C4-2B (cell line): ENCODE measurements around the gene UBN1.

Experiments
- ZFX ChIP-seq: fragments of 450-650 bp; IDR thresholded peaks from 2 replicates; pipeline ENCODE4 v1.6.1; 2017
- TF ChIP-seq, protein P1 (sequence below): fragments of 450-650 bp; conservative IDR thresholded peaks from 2 replicates; pipeline ENCODE4 v1.5.1; 2017; ENCODE audit warnings: mild to moderate bottlenecking

DNA sequence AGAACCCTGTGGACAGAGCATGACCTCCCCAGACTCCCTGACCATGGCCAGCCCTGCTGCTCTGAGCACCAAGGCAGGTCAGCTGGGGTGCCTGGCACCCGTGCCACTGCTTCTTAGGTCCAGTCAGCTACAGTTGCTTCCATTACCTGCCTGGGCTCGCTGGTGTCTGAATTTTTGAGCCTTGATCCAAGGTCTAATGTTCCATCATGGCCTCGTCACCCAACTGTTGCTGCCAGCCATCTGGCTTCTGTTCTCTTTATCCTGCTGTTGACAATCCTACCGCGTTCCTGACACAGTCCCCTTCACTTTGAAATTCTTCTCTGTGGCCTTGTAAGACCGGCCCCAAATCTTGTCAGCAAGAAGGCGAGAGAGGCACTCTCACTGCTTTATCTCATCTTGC lies 16.9 kb upstream of the UBN1 start:
- TF ChIP-seq, protein P1, sequence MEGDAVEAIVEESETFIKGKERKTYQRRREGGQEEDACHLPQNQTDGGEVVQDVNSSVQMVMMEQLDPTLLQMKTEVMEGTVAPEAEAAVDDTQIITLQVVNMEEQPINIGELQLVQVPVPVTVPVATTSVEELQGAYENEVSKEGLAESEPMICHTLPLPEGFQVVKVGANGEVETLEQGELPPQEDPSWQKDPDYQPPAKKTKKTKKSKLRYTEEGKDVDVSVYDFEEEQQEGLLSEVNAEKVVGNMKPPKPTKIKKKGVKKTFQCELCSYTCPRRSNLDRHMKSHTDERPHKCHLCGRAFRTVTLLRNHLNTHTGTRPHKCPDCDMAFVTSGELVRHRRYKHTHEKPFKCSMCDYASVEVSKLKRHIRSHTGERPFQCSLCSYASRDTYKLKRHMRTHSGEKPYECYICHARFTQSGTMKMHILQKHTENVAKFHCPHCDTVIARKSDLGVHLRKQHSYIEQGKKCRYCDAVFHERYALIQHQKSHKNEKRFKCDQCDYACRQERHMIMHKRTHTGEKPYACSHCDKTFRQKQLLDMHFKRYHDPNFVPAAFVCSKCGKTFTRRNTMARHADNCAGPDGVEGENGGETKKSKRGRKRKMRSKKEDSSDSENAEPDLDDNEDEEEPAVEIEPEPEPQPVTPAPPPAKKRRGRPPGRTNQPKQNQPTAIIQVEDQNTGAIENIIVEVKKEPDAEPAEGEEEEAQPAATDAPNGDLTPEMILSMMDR: no peak
- TF ChIP-seq ZFX: no peak
